ENCODE results near the gene PROM2. TPM values are rescaled to one million over a fixed set of nuclear protein-coding genes. Genes with fewer than 3 reads are reported as not detected.

Gene PROM2
- total RNA-seq, 2 experiments from 2014 or later, result 0.82 TPM; not detected in 1

GRCh38 chr2:95310651-95311050 is 36.4 kb downstream of the PROM2 start:
- no peaks in the 10 kb centered on the region for H3K36me3 Mint-ChIP-seq
- H3K27me3 Mint-ChIP-seq, result no peaks in the 10 kb centered on the region
- no peak overlapping the region for H3K27ac Mint-ChIP-seq
- no peak overlapping the region for H3K4me3 Mint-ChIP-seq
- CTCF ChIA-PET, result no interaction called here
- ATAC-seq (no peak), DNase-seq (no peak)
- H3K4me1 Mint-ChIP-seq, result no peaks in the 10 kb centered on the region
- no peaks in the 10 kb centered on the region for H3K9me3 Mint-ChIP-seq (ENCODE audit: low read depth)

DNA sequence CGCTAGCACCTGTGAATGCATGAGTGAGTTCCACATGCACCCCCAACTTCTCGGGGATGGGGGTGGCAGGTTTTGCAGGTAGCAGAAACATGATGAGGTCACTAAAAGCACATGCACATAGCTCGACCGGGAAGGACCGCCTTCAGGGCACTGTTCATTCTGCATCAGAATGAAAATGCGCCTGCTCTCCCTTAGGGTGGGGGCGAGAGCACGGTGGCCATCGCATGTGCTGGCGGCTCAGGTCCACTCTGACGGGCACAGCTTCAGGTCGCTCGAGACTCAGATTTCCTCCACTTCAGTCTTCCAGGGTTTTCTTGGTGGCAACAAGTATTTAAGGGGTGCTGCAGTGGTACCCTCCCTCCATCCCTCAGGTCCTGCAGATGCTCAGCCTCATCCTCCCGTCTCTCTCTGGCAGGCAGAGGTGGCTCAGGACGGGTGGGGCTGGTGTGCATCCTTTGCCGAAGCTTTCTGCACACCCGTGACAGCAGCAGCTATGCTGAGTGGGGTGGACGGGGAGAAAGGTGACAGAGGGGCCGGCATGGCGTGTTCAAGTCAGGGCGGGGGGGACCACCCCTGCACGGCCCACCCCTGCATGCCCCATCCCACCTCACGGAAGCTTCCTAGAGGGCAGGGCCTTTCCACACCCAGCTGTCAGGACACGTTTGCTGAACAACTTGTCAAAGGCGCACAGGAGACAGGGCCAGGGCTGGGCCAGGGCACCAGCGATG is 37.7 kb downstream of the PROM2 start:
- DNase-seq, result no peak
- Mint-ChIP-seq H3K27ac (no peak overlapping the region), H3K27me3 (no peaks in the 10 kb centered on the region), H3K4me1 (no peaks in the 10 kb centered on the region), H3K9me3 (ENCODE audit: low read depth) (no peaks in the 10 kb centered on the region), H3K4me3 (no peak overlapping the region), H3K36me3 (no peaks in the 10 kb centered on the region)
- ATAC-seq, result no peak
- CTCF ChIA-PET, result no interaction called here

DNA sequence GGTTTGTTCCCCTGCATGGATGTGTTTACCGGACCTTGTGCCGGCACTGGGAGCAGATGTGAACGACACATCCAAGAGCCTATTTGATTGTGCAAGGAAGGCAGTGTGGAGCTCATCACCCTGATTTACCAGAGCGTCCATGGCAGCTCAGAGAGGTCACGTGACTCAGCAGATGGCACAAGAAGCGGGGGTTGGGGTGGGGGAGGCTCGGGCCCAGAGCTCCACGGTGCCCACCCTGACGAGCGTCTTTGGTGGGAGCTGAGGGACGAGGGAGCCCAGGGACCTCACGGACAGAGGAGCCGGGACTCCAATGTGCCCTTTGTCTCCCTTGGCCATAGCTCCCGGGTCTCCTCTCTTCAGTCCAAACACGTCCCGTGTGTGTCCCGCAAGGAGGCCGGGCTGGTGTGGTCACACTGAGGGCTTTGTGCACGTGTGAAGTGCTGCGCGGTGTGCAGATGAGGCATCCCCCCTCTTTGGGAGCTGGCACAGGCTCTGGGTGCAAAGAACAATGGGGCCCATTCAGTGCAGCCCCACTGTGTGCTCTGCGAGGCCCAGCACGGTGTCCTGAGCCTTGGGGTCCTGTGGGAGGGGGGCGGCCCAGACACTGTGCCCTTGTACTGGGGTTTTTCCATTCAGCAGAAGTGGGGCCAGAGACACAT is 38.4 kb downstream of the PROM2 start:
- CTCF ChIA-PET, result no interaction called here
- ATAC-seq, result no peak
- Mint-ChIP-seq H3K27ac (no peak overlapping the region), H3K27me3 (no peaks in the 10 kb centered on the region), H3K4me3 (no peak overlapping the region), H3K4me1 (no peaks in the 10 kb centered on the region), H3K36me3 (no peaks in the 10 kb centered on the region), H3K9me3 (ENCODE audit: low read depth) (no peaks in the 10 kb centered on the region)
- no peak for DNase-seq

- Mint-ChIP-seq H3K27ac (no peak overlapping the region), H3K27me3 (no peaks in the 10 kb centered on the region), H3K4me3 (no peak overlapping the region), H3K36me3 (no peaks in the 10 kb centered on the region), H3K4me1 (no peaks in the 10 kb centered on the region), H3K9me3 (ENCODE audit: low read depth) (no peaks in the 10 kb centered on the region)
- ATAC-seq, result no peak
- CTCF ChIA-PET, result no interaction called here
- no peak for DNase-seq
Observed at GRCh38 chr2:95313296-95314131, 39.3 kb downstream of the PROM2 start.

DNA sequence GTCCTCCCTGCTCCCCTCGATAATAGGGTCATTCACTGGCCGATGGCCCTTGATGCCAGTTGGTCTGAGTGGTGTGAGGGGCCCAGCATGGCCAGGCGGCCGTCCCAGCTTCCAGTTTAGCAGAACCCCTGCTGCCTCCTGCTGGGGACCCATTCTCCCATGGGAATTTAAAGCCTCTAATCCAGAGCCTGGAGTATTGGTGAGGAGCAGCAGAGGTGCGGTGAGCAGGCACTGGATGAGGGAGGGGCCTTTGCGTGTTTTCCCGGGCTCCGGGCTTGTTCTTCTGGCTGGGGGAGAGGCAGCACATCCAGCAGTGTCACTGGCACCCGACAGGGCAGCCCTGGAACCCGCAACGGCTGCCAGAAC is 40.3 kb downstream of the PROM2 start:
- CTCF ChIA-PET, result no interaction called here
- Mint-ChIP-seq H3K4me1 (no peaks in the 10 kb centered on the region), H3K27ac (no peak overlapping the region), H3K36me3 (no peaks in the 10 kb centered on the region), H3K9me3 (ENCODE audit: low read depth) (no peaks in the 10 kb centered on the region), H3K27me3 (no peaks in the 10 kb centered on the region), H3K4me3 (no peak overlapping the region)
- ATAC-seq (no peak), DNase-seq (no peak)

DNA sequence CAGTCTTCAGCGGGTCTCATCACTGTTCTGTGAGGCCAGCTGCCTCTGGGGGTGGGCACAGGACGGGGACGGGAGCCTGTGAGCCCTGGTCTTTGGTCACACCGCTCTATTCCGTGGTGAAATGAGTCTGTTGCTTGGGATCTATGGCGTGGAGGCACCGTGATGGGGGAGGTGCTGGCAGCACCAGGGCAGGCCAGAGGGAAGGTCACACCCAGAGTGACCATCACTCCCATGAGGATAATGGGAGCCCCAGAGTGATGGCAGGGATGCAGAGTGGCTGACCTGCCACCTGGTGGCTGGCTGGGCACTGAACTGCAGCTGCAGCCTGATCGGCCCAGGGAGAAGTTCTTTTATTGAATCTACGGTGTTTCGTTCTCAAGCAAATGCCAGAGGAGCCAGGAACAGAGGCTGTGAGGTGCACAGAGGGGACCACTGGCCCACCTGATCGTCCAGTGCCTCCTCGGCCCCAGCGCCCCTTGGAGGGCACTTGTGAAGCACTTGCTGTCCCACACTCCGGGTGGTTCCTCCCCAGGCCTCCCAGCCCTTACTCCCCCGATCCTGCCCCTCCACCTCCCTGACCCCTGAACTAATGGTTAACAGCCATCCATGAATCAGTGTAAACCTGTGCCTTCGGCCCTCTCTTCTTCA is 40.8 kb downstream of the PROM2 start:
- Mint-ChIP-seq H3K9me3 (ENCODE audit: low read depth) (no peaks in the 10 kb centered on the region), H3K4me1 (no peaks in the 10 kb centered on the region), H3K4me3 (no peak overlapping the region), H3K27me3 (no peaks in the 10 kb centered on the region), H3K36me3 (no peaks in the 10 kb centered on the region), H3K27ac (no peak overlapping the region)
- DNase-seq (no peak), ATAC-seq (no peak)
- CTCF ChIA-PET, result no interaction called here

GRCh38 chr2:95315801-95316411 is 41.7 kb downstream of the PROM2 start:
- H3K27ac Mint-ChIP-seq, result no peak overlapping the region
- H3K4me1 Mint-ChIP-seq, result no peaks in the 10 kb centered on the region
- CTCF ChIA-PET, result no interaction called here
- H3K36me3 Mint-ChIP-seq, result no peaks in the 10 kb centered on the region
- no peak overlapping the region for H3K4me3 Mint-ChIP-seq
- DNase-seq (no peak), ATAC-seq (no peak)
- no peaks in the 10 kb centered on the region for H3K9me3 Mint-ChIP-seq (ENCODE audit: low read depth)
- no peaks in the 10 kb centered on the region for H3K27me3 Mint-ChIP-seq

GRCh38 chr2:95316466-95317122 is 42.3 kb downstream of the PROM2 start:
- no peaks in the 10 kb centered on the region for H3K27me3 Mint-ChIP-seq
- CTCF ChIA-PET, result no interaction called here

DNA sequence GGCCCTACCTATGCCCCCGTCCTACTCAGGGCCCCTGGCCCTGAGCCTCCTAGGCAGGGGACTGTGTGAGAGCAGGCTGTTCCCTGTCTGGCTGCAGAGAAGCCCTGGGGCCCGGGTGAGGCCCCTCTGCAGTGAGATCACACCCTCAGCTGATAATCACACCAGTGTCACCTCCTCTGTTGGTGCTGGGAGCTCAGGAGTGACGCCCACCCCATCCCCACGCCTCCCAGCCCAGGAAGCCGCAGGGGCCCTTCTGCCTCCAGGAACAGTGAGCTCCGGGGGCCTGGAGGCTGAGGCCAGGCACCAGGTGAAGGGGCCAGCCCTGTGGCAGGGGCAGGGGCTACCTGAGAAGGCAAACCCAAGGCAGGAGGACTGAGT is 42.9 kb downstream of the PROM2 start:
- no peaks in the 10 kb centered on the region for H3K4me1 Mint-ChIP-seq
- no peak for DNase-seq
- H3K27me3 Mint-ChIP-seq, result no peaks in the 10 kb centered on the region
- H3K36me3 Mint-ChIP-seq, result no peaks in the 10 kb centered on the region
- H3K9me3 Mint-ChIP-seq (ENCODE audit: low read depth), result no peaks in the 10 kb centered on the region
- H3K4me3 Mint-ChIP-seq, result no peak overlapping the region
- CTCF ChIA-PET, result no interaction called here
- no peak for ATAC-seq
- no peak overlapping the region for H3K27ac Mint-ChIP-seq

More at GRCh38 chr2:95316466-95317122, 42.3 kb downstream of the PROM2 start:
- no peaks in the 10 kb centered on the region for H3K36me3 Mint-ChIP-seq
- no peaks in the 10 kb centered on the region for H3K4me1 Mint-ChIP-seq
- ATAC-seq, result no peak
- no peak overlapping the region for H3K27ac Mint-ChIP-seq
- no peak for DNase-seq
- no peak overlapping the region for H3K4me3 Mint-ChIP-seq
- H3K9me3 Mint-ChIP-seq (ENCODE audit: low read depth), result no peaks in the 10 kb centered on the region

- no peak overlapping the region for H3K4me3 Mint-ChIP-seq
- no peaks in the 10 kb centered on the region for H3K36me3 Mint-ChIP-seq
- DNase-seq (no peak), ATAC-seq (no peak)
- H3K27ac Mint-ChIP-seq, result no peak overlapping the region
- H3K4me1 Mint-ChIP-seq, result no peaks in the 10 kb centered on the region
- no peaks in the 10 kb centered on the region for H3K27me3 Mint-ChIP-seq
- CTCF ChIA-PET, result no interaction called here
- H3K9me3 Mint-ChIP-seq (ENCODE audit: low read depth), result no peaks in the 10 kb centered on the region
Observed at GRCh38 chr2:95317665-95318425, 43.6 kb downstream of the PROM2 start.

- no peak for ATAC-seq
- H3K36me3 Mint-ChIP-seq, result no peaks in the 10 kb centered on the region
- no peaks in the 10 kb centered on the region for H3K27me3 Mint-ChIP-seq
- no peak overlapping the region for H3K27ac Mint-ChIP-seq
- no peaks in the 10 kb centered on the region for H3K9me3 Mint-ChIP-seq (ENCODE audit: low read depth)
- no peak overlapping the region for H3K4me3 Mint-ChIP-seq
- CTCF ChIA-PET, result no interaction called here
- no peak for DNase-seq
- no peaks in the 10 kb centered on the region for H3K4me1 Mint-ChIP-seq
Observed at GRCh38 chr2:95318431-95319220, 44.4 kb downstream of the PROM2 start.

Data from activated CD8-positive, alpha-beta memory T cell treated with anti-CD3 and anti-CD28 coated beads, Interleukin-2, amount 10 ng/mL, durations not matched to agents 7 days and 5 days (primary cell).